GM18873 (cell line): ENCODE data around the gene RBMS3.

ENCODE experiments used
- ATAC-seq: cut with Tn5 transposase; IDR thresholded peaks from one replicate; pipeline ENCODE4 v1.9.1; 2021; ENCODE audit warnings: mild to moderate bottlenecking, moderate library complexity, moderate number of reproducible peaks; ENCODE audit not compliant: unreplicated experiment, low FRiP score

Gene RBMS3

GRCh38 chr3:29695201-29695600, 414.3 kb downstream of the RBMS3 start:
- no peak for ATAC-seq

- ATAC-seq = no peak
Measured at GRCh38 chr3:29695643-29696198, 414.9 kb downstream of the RBMS3 start.

- ATAC-seq = no peak
Measured at GRCh38 chr3:29696311-29696710, 415.4 kb downstream of the RBMS3 start.

- ATAC-seq = no peak
Measured at GRCh38 chr3:29697989-29698388, 417.1 kb downstream of the RBMS3 start.

GRCh38 chr3:29700256-29700655, 419.4 kb downstream of the RBMS3 start:
- ATAC-seq = no peak

- ATAC-seq = no peak
Measured at GRCh38 chr3:29701326-29701983, 420.6 kb downstream of the RBMS3 start.

GRCh38 chr3:29705906-29706844, 425.3 kb downstream of the RBMS3 start:
- no peak for ATAC-seq

GRCh38 chr3:29708884-29709283, 428.0 kb downstream of the RBMS3 start:
- no peak for ATAC-seq

GRCh38 chr3:29711255-29711771, 430.4 kb downstream of the RBMS3 start:
- no peak for ATAC-seq

- ATAC-seq = no peak
Measured at GRCh38 chr3:29716213-29716612, 435.3 kb downstream of the RBMS3 start.

GRCh38 chr3:29718661-29719065, 437.8 kb downstream of the RBMS3 start:
- ATAC-seq = no peak

GRCh38 chr3:29720665-29721064, 439.8 kb downstream of the RBMS3 start:
- no peak for ATAC-seq

- ATAC-seq = no peak
Measured at GRCh38 chr3:29721789-29722188, 440.9 kb downstream of the RBMS3 start.

GRCh38 chr3:29731050-29731449, 450.2 kb downstream of the RBMS3 start:
- ATAC-seq = no peak

GRCh38 chr3:29741231-29741630, 460.4 kb downstream of the RBMS3 start:
- ATAC-seq = no peak

GRCh38 chr3:29745232-29745870, 464.5 kb downstream of the RBMS3 start:
- no peak for ATAC-seq

GRCh38 chr3:29746163-29746760, 465.4 kb downstream of the RBMS3 start:
- no peak for ATAC-seq

- ATAC-seq = no peak
Measured at GRCh38 chr3:29747991-29748390, 467.1 kb downstream of the RBMS3 start.

- ATAC-seq = no peak
Measured at GRCh38 chr3:29751647-29752314, 470.9 kb downstream of the RBMS3 start.

GRCh38 chr3:29754346-29754745, 473.5 kb downstream of the RBMS3 start:
- no peak for ATAC-seq
